ENCODE measurements around the gene PPP2R5C.

GRCh38 chr14:101716956-101717662, 44.4 kb upstream of the PPP2R5C start:
- TF ChIP-seq CTCF (IDR thresholded peaks at IDR 0.05; ENCODE audit: low read depth, low read length, poor library complexity, severe bottlenecking) (no peak), EZH2phosphoT487 (IDR thresholded peaks at IDR 0.05; ENCODE audit: borderline replicate concordance, low read length) (no peak)

All from DOHH2 (cell line).